NCI-H82 treated with DMSO at 0.1 percent for 48 hours (cell line): ENCODE measurements around the gene STIMATE.

Source experiments
- DNase-seq: peaks from one replicate; lab custom pipeline; 2025; ENCODE audit not compliant: unreplicated experiment; lab: John Stamatoyannopoulos, UW

Gene STIMATE

DNA sequence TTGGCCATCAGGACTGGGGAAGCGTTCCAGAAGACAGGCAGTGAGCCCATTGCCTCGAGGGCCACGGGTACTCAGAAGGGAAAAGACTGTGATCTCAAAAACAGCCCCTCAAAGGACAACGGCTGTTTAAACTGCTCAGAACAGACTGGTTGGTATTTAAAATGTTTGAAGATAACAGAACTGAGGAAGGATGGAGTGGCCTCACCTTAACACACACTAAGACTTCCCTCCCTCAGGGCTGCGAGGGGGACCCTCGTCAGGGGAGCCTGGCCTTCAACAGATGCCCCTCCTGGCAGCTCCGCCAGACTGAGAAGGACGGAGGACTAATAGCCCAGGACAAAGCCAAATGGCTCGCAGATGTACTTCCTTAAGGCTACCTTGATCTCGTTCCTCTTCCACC, 2.6 kb downstream of the STIMATE start:
- no peak for DNase-seq

DNA sequence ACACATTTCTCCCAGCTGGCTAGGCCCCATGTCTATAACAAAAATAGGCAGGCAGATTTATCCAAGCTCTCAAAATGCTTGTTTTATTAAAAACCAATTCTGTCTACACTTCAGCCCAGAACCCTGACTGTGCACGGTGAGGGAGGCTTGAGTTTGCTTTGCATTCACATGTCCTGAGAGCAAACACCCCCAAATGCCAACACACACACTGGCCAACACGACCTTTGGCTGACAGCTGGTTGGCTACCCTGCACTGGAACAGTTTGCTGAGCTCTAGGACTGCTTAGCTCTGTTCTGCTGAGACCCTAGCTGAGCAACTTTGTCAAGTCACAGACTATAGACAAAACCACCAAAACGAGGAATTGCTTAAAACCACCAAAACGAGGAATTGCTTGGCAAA, 3.6 kb downstream of the STIMATE start:
- DNase-seq, result no peak

DNA sequence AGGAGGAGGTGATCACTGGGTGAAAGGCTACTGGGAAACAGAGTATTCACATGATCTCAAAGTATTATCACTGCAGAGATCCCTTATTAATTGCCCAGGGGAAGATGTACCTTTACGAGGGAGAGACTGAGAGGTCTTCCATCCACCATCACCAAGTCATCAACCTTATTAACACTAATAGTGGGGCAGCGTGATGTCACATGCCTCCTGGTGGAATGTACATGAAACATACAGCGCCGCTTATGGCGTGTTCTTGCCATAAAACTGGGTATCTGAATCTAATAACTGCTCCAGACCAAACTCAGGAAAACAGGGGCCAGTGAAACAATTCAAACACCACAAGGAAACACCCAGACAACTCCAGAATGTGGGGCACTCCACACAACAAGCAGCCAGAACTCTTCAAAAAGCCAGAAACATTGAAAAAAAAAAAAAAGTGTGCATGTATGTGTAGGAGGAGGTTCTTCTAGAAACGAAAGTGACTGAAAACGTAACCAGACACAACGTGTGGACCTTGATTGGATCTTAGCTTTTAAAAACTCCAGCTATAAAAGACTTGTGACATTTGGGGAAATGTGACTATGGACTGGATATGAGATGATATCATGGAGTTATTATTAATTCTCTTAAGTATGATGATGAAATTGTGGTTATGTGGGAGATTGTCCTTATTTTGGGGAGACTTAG, 4.6 kb downstream of the STIMATE start:
- no peak for DNase-seq

DNA sequence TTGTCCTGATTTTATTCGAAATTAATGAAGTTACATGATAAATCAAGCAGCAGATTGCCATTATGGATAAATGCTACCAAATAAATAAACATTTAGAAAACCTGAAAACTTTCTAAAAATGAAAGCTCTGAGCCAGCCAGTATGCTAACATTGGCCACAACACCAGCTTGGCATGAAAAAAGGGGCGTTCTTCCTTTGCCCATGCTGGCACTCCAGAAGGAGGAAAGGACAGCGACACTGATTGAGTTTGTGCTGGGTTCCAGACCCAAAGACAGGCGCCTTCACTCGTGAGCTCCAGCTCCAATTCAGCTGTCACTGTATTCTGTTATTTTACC, 5.1 kb downstream of the STIMATE start:
- no peak for DNase-seq

DNA sequence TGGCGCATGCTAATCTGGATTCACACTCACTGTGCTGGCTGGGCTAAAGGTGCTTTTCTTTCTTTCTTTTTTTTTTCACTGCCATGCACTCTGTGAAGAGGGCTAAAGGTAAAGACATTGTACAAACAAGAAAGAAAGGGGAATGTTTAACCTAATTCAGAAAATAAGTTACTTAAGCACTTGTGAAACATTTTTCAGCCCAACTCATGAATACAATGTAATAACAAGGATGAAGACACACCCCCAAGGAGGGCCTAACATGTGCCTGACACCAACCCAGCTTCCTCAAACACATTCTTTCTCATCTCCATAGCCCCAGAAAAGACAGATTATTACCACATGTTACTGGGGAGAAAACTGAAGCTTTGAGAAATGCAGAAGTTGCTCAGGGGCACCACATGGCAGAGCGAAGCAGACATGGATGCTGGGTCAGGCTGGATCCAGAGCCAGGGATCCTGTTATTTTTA, 5.7 kb downstream of the STIMATE start:
- DNase-seq, result no peak

DNA sequence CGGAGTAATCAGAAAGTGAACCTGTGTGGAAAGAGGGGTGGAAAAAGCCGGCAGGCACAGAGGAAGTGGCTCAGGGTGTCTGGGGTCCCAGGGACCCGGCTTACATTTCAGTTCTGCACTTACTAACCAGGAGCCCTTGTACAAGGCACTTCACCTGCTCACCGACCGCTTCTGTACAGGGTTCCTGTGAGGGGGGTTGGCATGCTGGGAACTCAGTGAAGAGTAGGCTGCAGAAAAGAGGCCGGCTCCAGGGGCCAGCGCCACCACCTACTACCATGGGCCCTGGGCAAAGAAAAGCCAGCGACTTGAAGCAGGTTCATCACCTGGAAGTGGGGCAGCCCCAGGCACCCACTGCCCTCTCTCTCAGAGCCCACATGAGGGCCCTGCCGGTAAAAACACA, 6.2 kb downstream of the STIMATE start:
- no peak for DNase-seq

DNA sequence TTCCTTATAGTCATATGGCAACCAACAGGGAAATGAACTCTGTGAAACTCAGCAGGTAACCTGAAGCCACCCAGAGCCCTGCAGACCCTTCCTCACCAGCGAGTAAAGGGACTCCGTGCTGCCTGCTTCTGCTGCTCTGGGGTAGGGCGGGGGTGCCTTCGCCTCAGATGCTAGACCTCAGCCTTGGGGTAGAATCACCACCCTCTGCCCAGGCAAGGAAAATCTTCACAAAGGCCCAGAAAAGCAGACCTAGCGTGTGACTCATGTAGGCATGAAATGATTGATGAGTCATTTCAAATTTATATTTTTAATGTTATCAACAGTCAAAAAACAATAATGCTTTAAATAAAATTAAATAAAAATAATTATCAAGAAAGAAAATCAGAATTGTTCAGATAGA, 6.6 kb downstream of the STIMATE start:
- no peak for DNase-seq

DNA sequence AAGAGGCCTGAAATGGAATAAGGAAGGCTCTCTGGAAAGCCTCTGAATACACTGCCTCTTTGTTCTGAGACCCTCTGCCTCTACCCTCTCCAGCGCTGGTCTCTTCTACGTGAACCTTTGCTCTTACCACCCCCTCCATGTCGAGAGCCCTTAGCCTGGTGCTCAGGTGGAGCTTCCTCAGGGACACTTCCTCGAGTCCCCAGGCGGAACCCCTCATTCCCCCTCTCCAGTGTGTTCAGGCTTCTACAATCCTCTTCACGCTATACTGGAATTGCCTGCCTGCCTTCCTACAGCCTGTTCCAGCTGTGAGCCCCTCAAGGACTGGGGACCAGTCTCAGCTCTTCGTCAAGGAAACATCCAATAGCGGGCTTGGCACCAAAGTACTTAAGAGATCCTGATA, 7.4 kb downstream of the STIMATE start:
- no peak for DNase-seq

DNA sequence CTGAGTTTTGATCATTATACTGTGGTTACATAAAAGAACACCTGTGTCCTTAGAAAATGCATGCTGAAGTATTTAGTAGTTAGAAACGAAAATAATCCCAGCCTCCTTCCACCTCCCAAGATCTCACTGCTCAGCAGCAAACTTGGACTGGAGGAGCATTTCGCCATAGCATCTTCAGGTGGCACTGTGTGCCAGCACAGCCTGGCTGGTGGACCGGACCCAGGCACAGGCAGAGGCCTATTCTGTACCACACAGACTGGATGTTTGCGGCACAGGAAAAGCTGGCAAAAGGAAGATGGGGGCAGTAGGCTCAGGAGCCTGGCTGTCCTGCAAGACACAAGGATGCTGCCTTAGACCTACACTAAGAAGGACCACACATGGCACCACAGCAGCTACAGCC, 10.2 kb downstream of the STIMATE start:
- no peak for DNase-seq

DNA sequence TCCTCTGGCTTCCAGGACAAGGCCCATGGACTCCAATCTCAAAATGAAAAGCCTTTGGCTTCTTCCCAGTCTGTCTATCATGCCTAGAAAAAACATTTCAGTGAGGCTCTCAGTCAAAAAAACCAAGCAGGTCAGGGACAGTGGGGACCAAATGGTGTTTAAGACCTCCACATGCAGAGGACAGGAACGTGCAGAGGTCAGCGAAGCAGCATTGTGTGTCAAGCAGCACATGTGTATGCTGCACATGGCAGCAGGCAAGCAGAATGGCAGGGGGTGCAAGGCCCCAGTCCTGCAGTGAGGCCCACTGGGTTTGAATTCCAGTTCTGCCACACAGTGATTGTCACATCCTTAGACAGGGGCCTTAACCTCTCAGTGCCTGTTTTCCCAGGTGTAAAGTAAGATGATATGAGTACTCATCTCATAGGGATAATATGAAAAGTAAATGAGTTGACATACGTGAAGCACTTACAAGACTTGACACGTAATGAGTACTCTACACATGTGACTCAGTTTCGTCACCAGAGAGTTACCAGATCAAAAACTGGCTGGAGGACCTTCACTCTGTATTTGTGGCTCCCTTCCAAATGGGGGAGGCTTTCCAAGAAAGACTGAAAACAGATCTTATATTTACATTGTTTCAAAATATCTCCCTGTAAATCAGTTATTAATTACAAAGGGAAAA, 11.2 kb downstream of the STIMATE start:
- no peak for DNase-seq

DNA sequence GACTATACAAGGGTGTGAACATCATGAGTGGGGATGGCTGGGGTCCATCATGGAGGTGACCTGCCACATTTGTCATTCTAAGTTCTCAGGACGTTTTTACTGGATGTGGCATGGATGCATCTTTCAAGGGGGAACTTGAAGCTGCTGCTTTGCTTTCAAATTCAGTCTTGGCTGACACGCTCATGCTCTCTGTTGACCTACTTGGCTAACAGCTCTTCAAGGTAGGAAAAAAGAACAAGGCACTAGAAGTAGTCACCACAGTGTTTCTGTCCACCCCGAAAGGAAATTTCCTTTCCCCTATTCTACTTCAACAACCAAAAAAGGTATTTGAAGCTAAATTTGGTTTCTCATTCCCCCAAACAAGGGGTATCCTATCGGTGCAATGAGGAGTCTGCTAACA, 15.0 kb downstream of the STIMATE start:
- DNase-seq, result no peak

DNA sequence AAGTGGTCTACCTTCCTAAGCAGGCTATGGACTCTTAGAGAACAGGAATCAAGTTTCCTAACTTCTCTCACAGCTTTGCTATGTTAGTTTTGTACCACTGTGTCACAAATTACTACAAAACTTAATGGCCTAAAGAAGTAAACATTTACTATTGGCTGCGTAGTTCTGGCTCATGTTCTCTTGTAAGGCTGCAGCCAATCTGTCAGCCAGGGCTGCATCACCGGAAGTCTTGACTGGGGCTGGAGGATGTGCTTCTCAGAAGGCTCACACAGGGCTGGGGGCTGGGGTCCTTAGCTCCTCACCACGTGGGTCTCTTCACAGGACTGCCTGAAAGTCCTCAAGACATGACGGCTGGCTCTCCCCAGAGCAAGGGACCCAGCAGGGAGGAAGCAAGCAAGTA, 15.5 kb downstream of the STIMATE start:
- DNase-seq, result no peak

DNA sequence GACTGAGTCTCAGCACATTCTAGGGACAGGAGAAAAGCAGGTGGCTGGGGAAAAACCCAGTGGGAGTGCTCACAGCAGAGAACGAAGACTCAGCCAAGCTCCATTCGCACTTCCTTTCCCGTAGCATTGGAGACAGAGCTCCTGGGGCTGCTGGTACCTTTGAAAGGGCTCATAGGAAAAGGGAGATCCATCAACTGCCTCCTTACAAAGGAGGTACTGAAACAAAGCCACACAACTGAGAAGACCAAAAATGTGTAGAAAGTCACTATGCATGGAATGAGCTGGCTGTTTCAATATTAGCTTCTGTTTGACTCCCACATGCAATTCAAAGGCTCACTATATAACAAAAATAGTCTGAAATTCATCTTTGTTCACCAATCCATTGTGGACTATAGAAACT, 16.9 kb downstream of the STIMATE start:
- no peak for DNase-seq

DNA sequence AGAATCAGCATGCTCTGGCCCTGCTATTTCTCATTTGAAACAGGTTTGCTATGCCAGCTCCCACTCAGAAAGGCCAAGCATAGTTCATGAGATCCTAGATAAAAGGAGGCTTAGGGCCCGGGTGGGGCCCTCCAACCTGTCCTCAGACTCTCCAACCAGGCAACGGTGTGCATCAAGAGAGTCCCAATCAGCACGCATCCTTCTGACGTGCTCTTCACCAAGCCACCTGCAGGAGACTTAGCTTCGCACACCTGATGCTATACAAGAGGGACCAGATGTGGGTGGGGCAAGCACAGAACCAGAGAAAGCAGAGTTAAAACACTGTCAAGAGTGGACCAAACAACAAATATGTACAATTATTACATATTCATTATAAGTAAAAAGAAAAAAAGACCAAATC, 17.3 kb downstream of the STIMATE start:
- no peak for DNase-seq

DNA sequence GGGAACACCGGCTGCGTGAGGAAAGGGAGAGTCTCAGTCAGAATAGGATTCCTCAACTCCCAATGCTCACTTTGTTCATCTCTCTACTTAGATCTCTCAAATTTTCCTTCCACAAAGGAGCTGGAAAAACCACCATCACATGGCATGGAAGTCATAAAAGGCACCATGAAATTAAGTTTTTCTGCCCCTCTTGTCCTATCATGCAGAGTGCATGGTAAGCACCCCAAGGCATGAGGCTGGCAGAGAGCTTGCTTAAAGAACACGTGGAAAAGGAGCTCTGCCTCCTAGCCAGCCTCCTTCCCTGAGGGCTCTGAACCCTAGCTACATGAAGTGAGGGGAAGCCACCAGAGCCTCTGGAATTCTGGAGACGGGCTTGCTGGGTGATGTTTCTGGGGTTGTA, 17.8 kb downstream of the STIMATE start:
- no peak for DNase-seq

DNA sequence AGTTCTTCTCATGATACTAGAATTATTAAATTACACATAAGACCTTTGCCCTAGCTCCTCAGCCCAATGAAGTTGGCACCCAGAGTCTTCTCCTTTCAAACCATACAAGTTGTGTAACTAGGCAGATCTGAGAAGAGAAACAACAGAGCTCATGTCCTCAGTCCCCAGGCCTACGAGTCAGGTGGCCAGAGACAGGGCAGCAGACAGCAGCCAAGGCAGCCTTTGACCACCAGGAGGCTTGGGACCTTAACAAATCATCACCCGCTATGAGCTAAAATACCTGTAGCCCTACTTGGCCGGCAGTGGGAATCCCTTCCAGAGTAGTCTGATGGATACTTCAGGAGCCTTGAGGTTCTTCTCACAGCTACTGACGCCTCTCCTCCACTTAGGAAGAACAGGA, 18.3 kb downstream of the STIMATE start:
- DNase-seq, result no peak

DNA sequence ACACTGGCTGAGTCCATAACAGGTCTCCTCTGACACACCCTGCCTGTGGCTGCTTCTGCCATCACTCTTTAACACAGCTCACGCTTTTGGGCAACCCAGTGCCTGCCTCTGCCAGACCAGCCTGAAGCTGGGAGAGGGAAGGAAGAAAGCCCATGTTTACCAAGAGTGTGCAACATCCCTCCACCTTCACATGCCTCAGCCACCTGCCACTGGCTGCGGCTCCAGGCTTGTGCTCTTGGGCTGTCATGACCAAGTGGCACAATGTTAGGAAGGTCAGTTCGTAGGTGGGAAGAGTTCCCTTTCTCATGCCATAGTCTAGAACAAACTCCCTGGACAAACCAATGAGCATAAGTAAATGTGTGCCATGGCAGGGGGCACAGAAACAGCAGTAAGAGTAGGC, 20.3 kb downstream of the STIMATE start:
- DNase-seq, result no peak

DNA sequence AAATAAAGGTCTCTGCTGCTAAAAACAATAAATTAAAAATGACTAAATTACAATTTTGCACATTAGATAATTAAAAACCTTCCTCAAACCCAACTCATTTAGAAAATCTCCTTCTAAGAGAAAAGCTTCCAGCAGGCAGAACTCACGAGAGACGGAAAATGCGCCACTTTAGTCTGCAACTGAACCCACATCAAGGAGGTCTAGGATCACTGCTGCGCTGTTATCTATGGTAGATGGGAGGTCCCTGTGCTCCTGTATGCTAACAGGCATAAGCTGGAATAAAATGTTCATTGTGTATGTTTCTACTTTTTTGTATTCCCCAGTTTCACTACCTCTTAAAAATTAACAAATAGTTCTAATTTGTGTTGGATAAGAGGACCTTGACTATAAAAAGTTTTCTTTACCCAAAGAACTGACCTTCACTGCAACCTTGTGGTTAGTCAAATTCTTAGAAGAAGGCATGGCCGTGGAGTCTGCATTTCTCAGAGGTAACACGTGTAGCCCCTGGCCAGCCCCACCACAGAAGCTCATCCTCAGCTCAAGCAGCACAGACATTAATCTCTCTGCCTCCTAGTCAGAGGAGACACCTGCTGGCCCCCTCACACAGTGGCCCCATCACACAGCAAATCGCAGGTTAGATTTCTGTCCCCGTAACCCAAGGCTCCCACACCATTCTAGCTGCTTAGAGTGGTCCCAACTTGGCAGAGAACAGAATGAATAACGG, 22.3 kb downstream of the STIMATE start:
- DNase-seq, result no peak

DNA sequence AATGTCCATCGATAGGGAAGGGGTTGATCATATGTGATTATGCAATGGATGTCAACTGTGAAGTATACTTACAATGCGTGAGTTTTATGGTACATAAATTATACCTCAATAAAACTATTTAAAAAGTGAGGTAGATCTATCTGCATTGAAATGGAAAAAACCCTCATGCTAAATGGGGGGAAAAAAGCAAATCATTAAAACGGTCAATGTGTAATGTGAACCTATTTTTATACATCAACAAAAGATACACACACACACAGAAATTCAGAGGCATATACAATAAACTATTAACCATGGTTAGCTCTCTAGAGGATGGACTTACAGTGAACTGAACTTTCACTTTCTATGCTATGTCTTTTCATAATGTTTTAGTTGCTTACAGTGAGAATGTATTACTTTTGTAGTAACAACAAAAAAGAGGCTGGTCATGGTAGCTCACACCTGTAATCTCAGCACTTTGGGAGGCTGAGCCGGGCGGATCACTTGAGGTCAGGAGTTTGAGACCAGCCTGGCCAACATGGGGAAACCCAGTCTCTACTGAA, 23.1 kb downstream of the STIMATE start:
- no peak for DNase-seq

DNA sequence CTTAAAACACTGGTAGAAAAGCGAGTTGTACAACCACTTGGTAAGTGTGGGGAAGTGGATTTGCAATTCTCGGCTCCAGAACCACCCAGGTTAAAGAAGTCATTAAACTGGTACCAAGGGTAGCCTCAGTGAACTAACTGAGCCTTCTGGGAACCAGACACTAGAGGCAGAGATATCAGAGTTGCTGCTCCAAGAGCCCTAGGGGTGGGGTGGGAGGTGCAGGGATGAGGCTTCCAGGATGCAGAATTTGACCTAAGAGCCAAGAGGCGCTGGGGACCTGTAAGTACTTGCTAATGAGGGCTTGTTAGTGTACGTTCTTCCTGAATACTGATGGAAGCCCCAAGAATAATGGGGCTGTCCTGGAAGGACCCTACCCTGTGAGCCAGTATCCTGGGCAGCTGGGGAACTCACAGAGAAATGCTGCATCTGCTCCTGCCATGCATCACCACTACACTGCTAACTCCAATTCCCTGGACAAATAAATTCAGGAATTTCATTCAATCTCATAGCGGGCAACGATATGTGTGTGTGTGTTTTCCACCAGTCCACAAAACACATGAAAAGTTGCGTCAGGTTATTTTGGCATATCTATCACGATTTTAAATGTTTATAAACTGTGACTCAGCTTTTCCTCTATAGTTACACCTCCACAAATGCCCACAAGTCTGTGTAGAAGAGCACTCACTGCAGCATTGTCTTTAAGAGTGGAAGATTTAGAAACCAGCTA, 23.8 kb downstream of the STIMATE start:
- no peak for DNase-seq

DNA sequence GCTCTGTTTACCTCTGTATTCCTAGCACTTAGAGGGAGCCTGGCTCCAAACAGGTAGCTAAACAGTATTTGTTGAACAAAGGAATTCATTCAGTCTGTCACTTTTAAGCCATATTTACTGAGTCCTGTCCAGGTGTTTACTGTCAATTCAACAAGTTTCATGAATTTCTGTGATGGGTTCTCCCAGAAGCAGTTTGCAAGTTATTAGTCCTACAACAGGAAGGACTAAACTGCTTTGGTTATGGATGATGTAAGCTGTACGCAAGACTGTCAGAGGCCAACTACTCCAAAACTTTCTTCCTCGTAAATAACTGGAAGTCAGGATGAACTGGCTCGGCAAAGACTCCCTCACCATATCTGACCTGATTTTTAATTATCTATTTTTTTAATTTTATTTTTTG, 25.1 kb downstream of the STIMATE start:
- DNase-seq, result no peak
